ENCODE measurements around the gene ICE2. TPM values are rescaled to one million over a fixed set of nuclear protein-coding genes. Genes with fewer than 3 reads are reported as not detected.

ICE2 gene
- total RNA-seq, 1 experiment from 2014 or later: 76.7 TPM

GRCh38 chr15:60477164-60477563 lies 1.8 kb downstream of the ICE2 start:
- peaks cover 33% of the 10 kb centered on the region for H3K36me3 Mint-ChIP-seq (ENCODE audit: insufficient read depth, unreplicated experiment)
- intact Hi-C loops (cut with micrococcal nuclease; ENCODE audit: unreplicated experiment): loop anchor here (2.0 kb wide), 1 partner anchor 74 kb away; no protein-coding TSS in a partner anchor
- H3K9me3 Mint-ChIP-seq (ENCODE audit: low read depth, unreplicated experiment): no peaks in the 10 kb centered on the region
- DNase-seq: no peak
- H3K4me1 Mint-ChIP-seq (ENCODE audit: low read depth, unreplicated experiment): peaks cover 53% of the 10 kb centered on the region
- no TSS peak for BruUV-seq (replicated peaks)
- H3K4me3 Mint-ChIP-seq (ENCODE audit: low read depth, unreplicated experiment): peak overlapping the region; percentile 98
- no peak for TF ChIP-seq CTCF (IDR thresholded peaks at IDR 0.05; ENCODE audit: unreplicated experiment)
- H3K27me3 Mint-ChIP-seq (ENCODE audit: unreplicated experiment): no peaks in the 10 kb centered on the region
- no peak overlapping the region for H3K27ac Mint-ChIP-seq (ENCODE audit: unreplicated experiment)
- CTCF ChIA-PET: no interaction called here

DNA sequence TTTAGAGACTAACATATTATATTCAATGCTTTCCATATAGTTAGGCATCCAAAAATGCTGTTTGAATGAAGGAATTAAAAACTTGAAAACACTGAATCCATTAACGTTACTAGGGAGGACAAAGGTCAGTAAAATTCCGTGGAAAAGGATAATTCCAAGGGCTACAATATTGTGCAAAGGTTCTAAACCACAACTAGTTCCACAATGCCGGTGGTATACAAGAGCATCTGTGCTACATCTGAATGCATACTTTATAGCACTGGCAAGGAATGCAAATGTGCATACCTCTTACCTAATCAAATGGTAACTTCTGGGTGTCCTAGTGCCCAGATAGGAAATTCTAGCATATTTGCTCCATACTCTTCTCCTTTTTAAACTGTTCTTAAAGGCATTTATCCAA lies 2.2 kb downstream of the ICE2 start:
- no peak for TF ChIP-seq CTCF (IDR thresholded peaks at IDR 0.05; ENCODE audit: unreplicated experiment)
- Mint-ChIP-seq H3K9me3 (ENCODE audit: low read depth, unreplicated experiment) (no peaks in the 10 kb centered on the region), H3K4me1 (ENCODE audit: low read depth, unreplicated experiment) (peaks cover 53% of the 10 kb centered on the region), H3K36me3 (ENCODE audit: insufficient read depth, unreplicated experiment) (peaks cover 33% of the 10 kb centered on the region), H3K27ac (ENCODE audit: unreplicated experiment) (no peak overlapping the region), H3K4me3 (ENCODE audit: low read depth, unreplicated experiment) (peak overlapping the region; percentile 98), H3K27me3 (ENCODE audit: unreplicated experiment) (no peaks in the 10 kb centered on the region)
- no TSS peak for BruUV-seq (replicated peaks)
- CTCF ChIA-PET: no interaction called here
- intact Hi-C loops (cut with micrococcal nuclease; ENCODE audit: unreplicated experiment): loop anchor here (2.0 kb wide), 1 partner anchor 74 kb away; no protein-coding TSS in a partner anchor
- DNase-seq: no peak

DNA sequence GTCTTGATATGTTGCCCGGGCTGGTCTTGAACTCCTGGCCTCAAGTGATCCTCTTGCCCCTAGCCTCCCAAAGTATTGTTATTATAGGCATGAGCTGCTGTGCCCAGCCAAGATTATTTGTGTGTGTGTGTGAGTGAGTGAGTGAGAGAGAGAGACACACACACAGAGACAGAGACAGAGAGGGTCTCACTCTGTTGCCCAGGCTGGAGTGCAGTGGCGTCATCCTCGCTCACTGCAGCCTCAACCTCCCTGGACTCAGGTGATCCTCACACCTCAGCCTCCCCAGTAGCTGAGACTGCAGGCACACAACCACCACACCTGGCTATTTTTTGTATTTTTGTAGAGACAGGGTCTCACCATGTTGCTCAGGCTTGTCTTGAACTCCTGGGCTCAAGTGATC lies 5.8 kb downstream of the ICE2 start:
- BruUV-seq (replicated peaks): no TSS peak
- peaks cover 28% of the 10 kb centered on the region for H3K36me3 Mint-ChIP-seq (ENCODE audit: insufficient read depth, unreplicated experiment)

DNA sequence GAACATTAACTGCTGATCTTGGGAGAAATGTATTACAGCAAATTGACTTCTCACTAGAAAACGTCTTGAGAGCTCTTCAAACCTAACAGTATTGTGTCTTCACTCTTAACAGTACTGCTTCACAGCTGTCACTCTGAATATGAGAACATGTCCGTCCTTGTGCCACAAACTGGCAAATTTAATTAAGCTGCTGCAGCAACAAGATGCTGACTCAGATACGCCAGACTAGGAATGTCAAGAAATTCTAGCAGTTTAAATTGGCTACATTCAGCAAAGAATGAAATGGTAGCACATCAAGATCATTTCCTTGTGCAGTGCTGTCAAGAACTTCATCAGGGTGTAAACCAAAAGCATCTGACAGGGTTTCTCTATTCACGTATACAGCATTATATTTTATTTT lies 7.6 kb downstream of the ICE2 start:
- intact Hi-C loops (cut with micrococcal nuclease; ENCODE audit: unreplicated experiment): no loop called here

More for the DNA sequence above, 5.8 kb downstream of the ICE2 start:
- no peak for DNase-seq
- H3K27ac Mint-ChIP-seq (ENCODE audit: unreplicated experiment): no peak overlapping the region
- H3K4me1 Mint-ChIP-seq (ENCODE audit: low read depth, unreplicated experiment): peaks cover 59% of the 10 kb centered on the region
- H3K27me3 Mint-ChIP-seq (ENCODE audit: unreplicated experiment): no peaks in the 10 kb centered on the region
- TF ChIP-seq CTCF (IDR thresholded peaks at IDR 0.05; ENCODE audit: unreplicated experiment): no peak
- CTCF ChIA-PET: no interaction called here
- H3K9me3 Mint-ChIP-seq (ENCODE audit: low read depth, unreplicated experiment): no peaks in the 10 kb centered on the region
- intact Hi-C loops (cut with micrococcal nuclease; ENCODE audit: unreplicated experiment): no loop called here
- no peak overlapping the region for H3K4me3 Mint-ChIP-seq (ENCODE audit: low read depth, unreplicated experiment)

More for the DNA sequence above, 7.6 kb downstream of the ICE2 start:
- Mint-ChIP-seq H3K27ac (ENCODE audit: unreplicated experiment) (no peak overlapping the region), H3K4me3 (ENCODE audit: low read depth, unreplicated experiment) (no peak overlapping the region), H3K27me3 (ENCODE audit: unreplicated experiment) (no peaks in the 10 kb centered on the region), H3K36me3 (ENCODE audit: insufficient read depth, unreplicated experiment) (peaks cover 37% of the 10 kb centered on the region), H3K4me1 (ENCODE audit: low read depth, unreplicated experiment) (peaks cover 46% of the 10 kb centered on the region), H3K9me3 (ENCODE audit: low read depth, unreplicated experiment) (no peaks in the 10 kb centered on the region)
- no peak for TF ChIP-seq CTCF (IDR thresholded peaks at IDR 0.05; ENCODE audit: unreplicated experiment)
- CTCF ChIA-PET: interaction anchor here (1.6 kb wide), 1 partner anchor 49 kb away, joined by 6 read pairs; no protein-coding TSS in a partner anchor
- no peak for DNase-seq
- BruUV-seq (replicated peaks): no TSS peak

Measured in Calu3 (cell line).